Parathyroid adenoma (tissue), 2 donors: ENCODE data around the gene ATG5.

Experiments used
- H2AFZ ChIP-seq: fragments of 300-600 bp; sonication (generic); one replicate; pipeline ENCODE4 v1.7.0; 2017; ENCODE audit warnings: antibody characterized with exemption, mild to moderate bottlenecking
- H3K27ac ChIP-seq: fragments of 300-600 bp; sonication (generic); one replicate; pipeline ENCODE4 v1.7.0; 2017
- H3K27me3 ChIP-seq: fragments of 300-600 bp; sonication (generic); one replicate; pipeline ENCODE4 v1.7.0; 2017; ENCODE audit warnings: low read length; ENCODE audit not compliant: control insufficient read depth, insufficient read depth
- H3K36me3 ChIP-seq: fragments of 300-600 bp; sonication (generic); one replicate; pipeline ENCODE4 v1.7.0; 2017; ENCODE audit warnings: low read length; ENCODE audit not compliant: control insufficient read depth, insufficient read depth
- H3K4me1 ChIP-seq: fragments of 300-600 bp; sonication (generic); one replicate; pipeline ENCODE4 v1.7.0; 2017; ENCODE audit warnings: control low read depth
- H3K4me2 ChIP-seq: fragments of 300-600 bp; sonication (generic); one replicate; pipeline ENCODE4 v1.7.0; 2017; ENCODE audit warnings: low read length
- H3K4me3 ChIP-seq: fragments of 300-600 bp; sonication (generic); one replicate; pipeline ENCODE4 v1.7.0; 2017; ENCODE audit warnings: low read depth, low read length
- H3K79me2 ChIP-seq: fragments of 300-600 bp; sonication (generic); one replicate; pipeline ENCODE4 v1.7.0; 2017; ENCODE audit warnings: control low read depth
- H3K9ac ChIP-seq: fragments of 300-600 bp; sonication (generic); one replicate; pipeline ENCODE4 v1.7.0; 2017; ENCODE audit warnings: mild to moderate bottlenecking
- H3K9me3 ChIP-seq: fragments of 300-600 bp; sonication (generic); one replicate; pipeline ENCODE4 v1.7.0; 2017; ENCODE audit warnings: low read length; ENCODE audit not compliant: control insufficient read depth
- CTCF ChIP-seq: fragments of 300-600 bp; sonication (generic); IDR thresholded peaks from one replicate; pipeline ENCODE4 v1.7.0; 2017; ENCODE audit warnings: antibody characterized with exemption, mild to moderate bottlenecking
- donor health status: primary hyperparathyroidism.

ATG5 gene

GRCh38 chr6:106290954-106291353, 34.6 kb downstream of the ATG5 start:
- Histone ChIP-seq H2AFZ (no peak overlapping the region), H3K4me2 (no peak overlapping the region), H3K36me3 (no peaks in the 10 kb centered on the region), H3K4me1 (peaks cover 11% of the 10 kb centered on the region), H3K4me3 (no peak overlapping the region), H3K79me2 (peaks cover 19% of the 10 kb centered on the region), H3K27me3 (no peaks in the 10 kb centered on the region), H3K27ac (no peak overlapping the region), H3K9me3 (no peaks in the 10 kb centered on the region), H3K9ac (no peak overlapping the region)
- no peak for TF ChIP-seq CTCF

GRCh38 chr6:106290032-106290431, 35.5 kb downstream of the ATG5 start:
- H3K4me2 ChIP-seq, result no peak overlapping the region
- peaks cover 22% of the 10 kb centered on the region for H3K79me2 ChIP-seq
- no peak overlapping the region for H3K27ac ChIP-seq
- no peaks in the 10 kb centered on the region for H3K9me3 ChIP-seq
- TF ChIP-seq CTCF, result no peak
- H3K4me3 ChIP-seq, result no peak overlapping the region
- H3K27me3 ChIP-seq, result no peaks in the 10 kb centered on the region
- H3K36me3 ChIP-seq, result no peaks in the 10 kb centered on the region
- peaks cover 11% of the 10 kb centered on the region for H3K4me1 ChIP-seq
- no peak overlapping the region for H2AFZ ChIP-seq
- H3K9ac ChIP-seq, result no peak overlapping the region

GRCh38 chr6:106287215-106287614, 38.3 kb downstream of the ATG5 start:
- TF ChIP-seq CTCF, result no peak
- no peaks in the 10 kb centered on the region for H3K9me3 ChIP-seq
- peaks cover 35% of the 10 kb centered on the region for H3K79me2 ChIP-seq
- no peaks in the 10 kb centered on the region for H3K27me3 ChIP-seq
- H3K4me2 ChIP-seq, result peak overlapping the region; percentile 20
- H3K9ac ChIP-seq, result no peak overlapping the region
- no peaks in the 10 kb centered on the region for H3K36me3 ChIP-seq
- H3K4me1 ChIP-seq, result peaks cover 11% of the 10 kb centered on the region
- no peak overlapping the region for H3K27ac ChIP-seq
- no peak overlapping the region for H3K4me3 ChIP-seq
- H2AFZ ChIP-seq, result no peak overlapping the region

- Histone ChIP-seq H3K9me3 (no peaks in the 10 kb centered on the region), H3K27me3 (no peaks in the 10 kb centered on the region), H3K9ac (no peak overlapping the region), H3K4me1 (peaks cover 11% of the 10 kb centered on the region), H3K27ac (no peak overlapping the region), H3K4me3 (no peak overlapping the region), H3K4me2 (peak overlapping the region; percentile 20), H2AFZ (no peak overlapping the region), H3K36me3 (no peaks in the 10 kb centered on the region), H3K79me2 (peaks cover 31% of the 10 kb centered on the region)
- no peak for TF ChIP-seq CTCF
These were observed 38.8 kb downstream of the ATG5 start for GRCh38 chr6:106286746-106287145.

GRCh38 chr6:106283481-106283880, 42.1 kb downstream of the ATG5 start:
- Histone ChIP-seq H3K4me3 (no peak overlapping the region), H3K4me2 (no peak overlapping the region), H3K9me3 (no peaks in the 10 kb centered on the region), H3K36me3 (no peaks in the 10 kb centered on the region), H2AFZ (no peak overlapping the region), H3K27ac (no peak overlapping the region), H3K4me1 (peaks cover 11% of the 10 kb centered on the region), H3K27me3 (no peaks in the 10 kb centered on the region), H3K9ac (no peak overlapping the region), H3K79me2 (peaks cover 33% of the 10 kb centered on the region)
- no peak for TF ChIP-seq CTCF
